ENCODE measurements around the gene PLCB1. TPM values are rescaled to one million over a fixed set of nuclear protein-coding genes. Genes with fewer than 3 reads are reported as not detected.

The PLCB1 gene
- polyA plus RNA-seq, 6 donors from 2014 or later: 0.27 to 0.79 (median 0.54) TPM; not detected in 2

DNA sequence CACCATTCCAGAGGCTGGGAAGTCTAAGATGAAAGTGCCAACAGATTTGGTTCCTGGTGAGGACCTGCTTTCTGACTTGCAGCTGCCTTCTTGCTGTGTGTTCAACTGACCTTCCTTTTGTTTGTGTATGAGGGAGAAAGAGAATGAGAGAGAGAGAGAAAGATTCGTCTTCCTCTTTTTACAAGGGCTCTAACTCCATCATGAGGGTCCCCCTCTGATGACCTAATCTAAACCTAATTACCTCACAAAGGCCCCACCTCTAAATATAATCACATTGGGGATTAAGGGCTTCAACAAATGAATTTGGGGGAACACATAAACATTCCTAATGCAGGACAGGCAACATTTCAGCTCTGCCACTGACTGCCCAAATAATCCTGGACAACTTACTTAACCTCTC lies 130.7 kb downstream of the PLCB1 start:
- DNase-seq (no peak), ATAC-seq (ENCODE audit: low read depth in 2 of 2) (no peak)
- Mint-ChIP-seq H3K27ac (no peak overlapping the region), H3K27me3 (no peaks in the 10 kb centered on the region), H3K4me1 (no peaks in the 10 kb centered on the region), H3K9me3 (no peaks in the 10 kb centered on the region), H3K36me3 (no peaks in the 10 kb centered on the region), H3K4me3 (no peak overlapping the region)

DNA sequence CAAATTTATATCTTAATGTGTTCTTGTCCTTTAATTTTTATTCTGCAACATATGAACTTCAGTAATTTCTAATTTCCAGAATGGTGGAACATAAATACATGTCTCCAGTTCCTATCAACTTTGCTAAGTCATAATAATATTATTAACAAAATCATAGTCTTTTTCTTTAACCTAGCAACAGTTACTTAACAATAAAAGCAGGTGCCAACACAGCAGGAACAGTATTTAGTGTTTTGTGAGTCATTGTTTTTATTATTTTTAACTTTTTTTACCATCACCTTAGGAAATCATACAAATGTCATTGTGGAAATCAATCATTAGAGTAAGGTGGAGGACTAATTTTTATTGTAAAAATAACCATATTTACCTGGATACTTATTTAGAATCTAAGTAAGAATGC lies 133.5 kb downstream of the PLCB1 start:
- Mint-ChIP-seq H3K9me3 (peaks cover 0 to 3% (median 0%) of the 10 kb centered on the region in 7 donors), H3K4me1 (no peaks in the 10 kb centered on the region), H3K4me3 (no peak overlapping the region), H3K27ac (no peak overlapping the region), H3K36me3 (no peaks in the 10 kb centered on the region), H3K27me3 (no peaks in the 10 kb centered on the region)
- ATAC-seq (ENCODE audit: low read depth in 2 of 2): no peak
- DNase-seq: no peak

DNA sequence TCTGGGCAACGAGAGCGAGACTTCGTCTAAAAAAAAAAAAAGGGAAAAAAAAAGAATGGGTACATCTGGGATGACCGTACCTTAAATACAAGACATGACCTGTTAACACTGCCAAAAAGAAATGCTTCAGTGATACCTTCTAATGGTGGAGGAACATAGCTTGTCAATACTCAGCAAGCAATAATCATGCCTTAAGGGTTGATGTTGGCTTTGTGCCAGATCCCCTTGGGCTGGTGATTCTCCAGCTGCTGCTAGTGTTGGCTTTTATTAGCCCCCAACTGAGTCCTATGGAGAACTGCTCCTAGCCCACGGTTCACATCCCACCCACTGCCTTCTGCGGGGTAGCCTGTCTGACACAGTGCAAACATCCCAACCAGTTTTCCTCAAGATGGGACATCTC lies 134.9 kb downstream of the PLCB1 start:
- no peak overlapping the region for H3K4me3 Mint-ChIP-seq
- no peak overlapping the region for H3K27ac Mint-ChIP-seq
- H3K9me3 Mint-ChIP-seq: peaks cover 0 to 3% (median 0%) of the 10 kb centered on the region in 7 donors
- ATAC-seq (ENCODE audit: low read depth in 2 of 2) (no peak), DNase-seq (no peak)
- H3K36me3 Mint-ChIP-seq: no peaks in the 10 kb centered on the region
- no peaks in the 10 kb centered on the region for H3K4me1 Mint-ChIP-seq
- no peaks in the 10 kb centered on the region for H3K27me3 Mint-ChIP-seq

DNA sequence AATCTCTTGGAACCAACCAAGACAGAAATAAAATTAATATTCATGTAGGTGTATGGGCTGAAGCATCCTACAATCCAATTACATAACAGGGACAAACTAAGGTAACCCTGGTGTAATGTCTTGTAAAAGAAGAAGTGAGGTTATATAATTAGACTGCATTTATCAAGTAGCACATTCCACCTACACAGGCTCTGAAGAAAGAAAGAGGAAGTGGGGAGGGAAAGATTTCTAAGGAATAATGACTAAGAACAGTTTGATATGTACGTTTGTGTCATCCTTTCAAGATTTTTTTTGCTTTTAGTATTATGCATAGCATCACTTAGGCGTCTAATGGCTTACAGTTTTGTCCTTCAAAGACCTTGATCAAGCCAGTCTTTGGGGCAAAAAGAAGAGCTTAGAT lies 139.7 kb downstream of the PLCB1 start:
- Mint-ChIP-seq H3K36me3 (no peaks in the 10 kb centered on the region), H3K4me1 (no peaks in the 10 kb centered on the region), H3K27me3 (no peaks in the 10 kb centered on the region), H3K9me3 (peaks cover 0 to 3% (median 0%) of the 10 kb centered on the region in 7 donors), H3K27ac (no peak overlapping the region), H3K4me3 (no peak overlapping the region)
- ATAC-seq (ENCODE audit: low read depth in 2 of 2) (peak in 1 of 2 donors; percentile 21), DNase-seq (no peak)

DNA sequence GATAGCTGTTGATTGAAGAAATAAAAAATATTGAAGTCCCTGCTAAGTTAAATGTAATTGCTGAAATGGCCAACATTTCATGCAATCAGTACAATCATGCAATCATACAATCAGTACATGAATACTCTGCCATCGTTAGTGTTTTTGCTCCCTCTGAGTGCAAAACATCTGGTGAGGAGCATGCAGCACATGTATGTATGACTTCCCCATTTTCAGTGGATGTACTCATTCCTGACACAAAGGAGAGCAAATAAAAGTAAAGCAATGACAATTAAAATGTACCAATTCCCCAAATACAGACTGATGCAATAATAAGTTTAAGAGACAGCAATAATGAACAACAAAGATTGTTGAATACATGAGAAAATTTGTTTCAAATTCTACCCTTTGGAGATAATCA lies 140.7 kb downstream of the PLCB1 start:
- Mint-ChIP-seq H3K4me1 (no peaks in the 10 kb centered on the region), H3K4me3 (no peak overlapping the region), H3K27me3 (no peaks in the 10 kb centered on the region), H3K9me3 (peaks cover 0 to 3% (median 0%) of the 10 kb centered on the region in 7 donors), H3K27ac (no peak overlapping the region), H3K36me3 (no peaks in the 10 kb centered on the region)
- ATAC-seq (ENCODE audit: low read depth in 2 of 2) (no peak), DNase-seq (no peak)

DNA sequence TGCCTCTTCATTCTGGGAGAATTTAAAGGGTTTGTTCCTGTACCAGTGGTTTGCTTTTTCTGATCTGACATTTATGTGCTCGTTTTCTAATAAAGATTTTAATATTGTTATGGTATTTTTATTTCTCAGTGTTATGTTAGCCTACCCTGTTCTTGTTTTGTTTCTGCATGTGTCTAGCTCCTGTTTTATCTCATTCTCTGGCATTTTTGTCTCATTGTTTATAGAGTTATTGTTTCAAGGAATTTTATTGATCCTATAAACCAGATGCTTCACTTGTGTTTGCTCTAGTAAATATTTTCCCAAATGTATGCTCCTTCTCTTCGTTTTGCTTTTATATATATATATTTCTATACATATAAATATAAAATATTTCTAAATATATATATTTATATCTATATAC lies 152.8 kb downstream of the PLCB1 start:
- Mint-ChIP-seq H3K9me3 (no peaks in the 10 kb centered on the region), H3K4me1 (no peaks in the 10 kb centered on the region), H3K27me3 (no peaks in the 10 kb centered on the region), H3K36me3 (no peaks in the 10 kb centered on the region), H3K27ac (no peak overlapping the region), H3K4me3 (no peak overlapping the region)
- DNase-seq (no peak), ATAC-seq (ENCODE audit: low read depth in 2 of 2) (no peak)

DNA sequence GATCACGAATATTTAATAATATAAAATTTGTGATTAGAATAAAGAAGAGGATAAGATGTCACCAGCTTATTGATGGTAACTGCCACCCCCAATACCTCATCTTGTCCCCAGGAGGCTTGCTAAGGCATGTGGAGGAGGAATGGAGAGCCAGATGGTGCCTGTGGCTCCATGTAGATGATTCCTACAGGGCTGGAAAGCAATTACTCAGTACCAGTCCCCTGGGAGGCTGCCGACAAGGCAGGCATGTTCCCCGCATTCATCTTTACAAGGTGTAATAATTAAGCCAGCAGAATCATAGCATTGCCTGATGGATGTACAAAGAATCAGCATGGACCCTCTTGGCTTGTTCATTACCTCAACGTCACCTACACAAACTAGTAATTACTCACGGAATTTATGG lies 155.3 kb downstream of the PLCB1 start:
- Mint-ChIP-seq H3K9me3 (no peaks in the 10 kb centered on the region), H3K36me3 (no peaks in the 10 kb centered on the region), H3K4me1 (no peaks in the 10 kb centered on the region), H3K27me3 (no peaks in the 10 kb centered on the region), H3K4me3 (no peak overlapping the region), H3K27ac (no peak overlapping the region)
- no peak for ATAC-seq (ENCODE audit: low read depth in 2 of 2)
- DNase-seq: no peak

DNA sequence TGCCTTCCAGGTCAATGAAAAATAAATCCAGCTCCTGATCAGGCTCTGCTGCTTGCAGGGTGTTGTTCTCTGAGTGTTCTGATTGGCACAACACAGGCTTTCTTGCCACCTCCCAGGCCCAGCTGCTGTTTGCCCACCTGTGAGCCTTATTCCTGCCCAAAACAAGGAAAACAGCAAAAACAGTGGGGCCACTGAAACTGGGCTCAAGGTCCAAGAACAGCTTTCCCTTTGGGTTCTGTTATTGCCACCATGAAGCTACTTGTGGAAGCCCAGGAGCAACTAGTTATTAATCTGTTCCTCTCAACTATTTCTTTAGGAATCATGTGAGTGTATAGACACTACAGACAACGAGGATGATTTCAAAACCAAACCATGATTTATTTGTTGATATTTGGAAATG lies 159.1 kb downstream of the PLCB1 start:
- no peak for DNase-seq
- H3K9me3 Mint-ChIP-seq: no peaks in the 10 kb centered on the region
- no peaks in the 10 kb centered on the region for H3K4me1 Mint-ChIP-seq
- H3K4me3 Mint-ChIP-seq: no peak overlapping the region
- no peaks in the 10 kb centered on the region for H3K27me3 Mint-ChIP-seq
- H3K36me3 Mint-ChIP-seq: no peaks in the 10 kb centered on the region
- ATAC-seq (ENCODE audit: low read depth in 2 of 2): no peak
- H3K27ac Mint-ChIP-seq: no peak overlapping the region

DNA sequence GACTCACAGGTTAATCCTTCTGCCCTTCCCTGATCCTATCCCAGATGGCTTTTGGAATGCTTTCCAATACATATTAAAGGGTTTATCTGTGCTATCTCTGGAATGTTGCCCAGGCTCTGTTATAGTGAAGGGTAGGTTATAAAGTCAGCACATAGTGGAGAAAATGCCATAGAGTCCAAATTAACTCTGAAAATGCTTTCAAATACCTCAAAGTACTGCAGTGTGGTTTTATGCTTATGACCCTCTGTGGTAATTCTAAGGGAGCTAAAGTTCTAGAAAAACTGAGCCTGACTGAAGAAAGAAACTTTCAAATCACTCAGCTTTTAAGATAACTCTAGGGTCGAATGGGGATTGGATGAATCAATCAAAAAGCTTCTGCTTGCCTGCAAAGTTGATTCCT lies 159.8 kb downstream of the PLCB1 start:
- no peaks in the 10 kb centered on the region for H3K9me3 Mint-ChIP-seq
- ATAC-seq (ENCODE audit: low read depth in 2 of 2) (no peak), DNase-seq (no peak)
- H3K4me1 Mint-ChIP-seq: no peaks in the 10 kb centered on the region
- H3K36me3 Mint-ChIP-seq: no peaks in the 10 kb centered on the region
- H3K27me3 Mint-ChIP-seq: no peaks in the 10 kb centered on the region
- no peak overlapping the region for H3K27ac Mint-ChIP-seq
- H3K4me3 Mint-ChIP-seq: no peak overlapping the region

DNA sequence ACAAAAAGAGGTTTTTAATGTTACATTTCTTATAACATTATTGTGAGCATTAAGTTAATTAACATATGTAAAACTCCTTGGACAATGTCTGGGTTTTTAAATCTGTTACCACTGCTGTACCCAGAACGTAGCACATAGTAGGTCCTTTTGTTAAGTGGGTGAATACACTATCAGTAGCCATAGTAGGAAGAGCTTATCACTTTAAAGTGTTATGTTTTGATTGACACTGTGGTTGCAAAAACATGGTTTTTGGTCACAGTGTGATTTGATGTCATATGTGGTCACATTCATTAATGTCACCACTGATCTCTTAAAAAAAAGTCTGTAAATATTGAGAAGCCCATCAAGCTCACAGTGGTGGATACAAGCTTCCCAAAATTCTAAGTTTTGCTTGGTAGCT lies 160.7 kb downstream of the PLCB1 start:
- Mint-ChIP-seq H3K36me3 (no peaks in the 10 kb centered on the region), H3K4me3 (no peak overlapping the region), H3K9me3 (no peaks in the 10 kb centered on the region), H3K27me3 (no peaks in the 10 kb centered on the region), H3K27ac (no peak overlapping the region), H3K4me1 (no peaks in the 10 kb centered on the region)
- no peak for DNase-seq
- no peak for ATAC-seq (ENCODE audit: low read depth in 2 of 2)

DNA sequence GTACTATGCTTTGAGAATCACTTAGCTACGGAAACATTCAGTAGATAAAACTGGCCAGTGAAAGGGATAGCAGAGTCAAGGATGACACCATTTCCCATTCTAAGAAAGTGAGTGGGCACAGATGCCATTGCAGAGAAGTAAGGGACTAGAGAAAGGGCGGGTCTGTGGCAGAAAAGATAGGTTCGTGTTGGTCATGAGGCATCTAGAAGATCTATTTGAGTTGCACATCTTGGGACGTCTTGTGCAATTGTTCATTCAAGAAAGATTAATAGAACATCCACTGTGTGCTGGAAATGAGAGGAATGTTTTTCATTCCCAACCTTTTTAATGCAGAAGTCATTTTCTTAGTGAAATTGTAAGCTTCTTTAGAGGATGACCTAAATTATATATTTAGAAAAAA lies 161.7 kb downstream of the PLCB1 start:
- Mint-ChIP-seq H3K4me3 (no peak overlapping the region), H3K9me3 (no peaks in the 10 kb centered on the region), H3K4me1 (no peaks in the 10 kb centered on the region), H3K27ac (no peak overlapping the region), H3K36me3 (no peaks in the 10 kb centered on the region), H3K27me3 (no peaks in the 10 kb centered on the region)
- ATAC-seq (ENCODE audit: low read depth in 2 of 2) (no peak), DNase-seq (no peak)

DNA sequence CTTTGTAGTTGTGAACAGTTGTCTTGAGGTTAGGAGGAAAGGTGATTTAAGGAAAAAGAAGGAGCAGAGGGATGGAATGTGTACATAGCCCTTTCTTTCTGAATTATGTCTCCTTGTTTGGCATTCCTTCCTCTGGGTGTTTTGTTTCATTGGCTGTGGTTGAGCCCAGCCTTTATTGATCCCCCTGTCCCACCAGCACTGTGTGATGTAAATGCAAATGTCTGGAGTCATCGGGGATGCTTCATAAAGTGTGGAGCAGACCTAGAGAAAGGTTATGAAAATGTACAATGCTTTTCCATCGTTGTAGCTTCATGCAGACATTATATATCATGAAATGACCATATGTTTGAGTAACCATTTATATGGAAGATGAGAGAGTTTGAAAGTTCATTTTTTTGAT lies 164.5 kb downstream of the PLCB1 start:
- H3K4me3 Mint-ChIP-seq: no peak overlapping the region
- no peak overlapping the region for H3K27ac Mint-ChIP-seq
- DNase-seq (no peak), ATAC-seq (ENCODE audit: low read depth in 2 of 2) (no peak)
- H3K27me3 Mint-ChIP-seq: no peaks in the 10 kb centered on the region
- peaks cover 0 to 1% (median 0%) of the 10 kb centered on the region in 7 donors for H3K9me3 Mint-ChIP-seq
- H3K4me1 Mint-ChIP-seq: no peaks in the 10 kb centered on the region
- H3K36me3 Mint-ChIP-seq: no peaks in the 10 kb centered on the region

DNA sequence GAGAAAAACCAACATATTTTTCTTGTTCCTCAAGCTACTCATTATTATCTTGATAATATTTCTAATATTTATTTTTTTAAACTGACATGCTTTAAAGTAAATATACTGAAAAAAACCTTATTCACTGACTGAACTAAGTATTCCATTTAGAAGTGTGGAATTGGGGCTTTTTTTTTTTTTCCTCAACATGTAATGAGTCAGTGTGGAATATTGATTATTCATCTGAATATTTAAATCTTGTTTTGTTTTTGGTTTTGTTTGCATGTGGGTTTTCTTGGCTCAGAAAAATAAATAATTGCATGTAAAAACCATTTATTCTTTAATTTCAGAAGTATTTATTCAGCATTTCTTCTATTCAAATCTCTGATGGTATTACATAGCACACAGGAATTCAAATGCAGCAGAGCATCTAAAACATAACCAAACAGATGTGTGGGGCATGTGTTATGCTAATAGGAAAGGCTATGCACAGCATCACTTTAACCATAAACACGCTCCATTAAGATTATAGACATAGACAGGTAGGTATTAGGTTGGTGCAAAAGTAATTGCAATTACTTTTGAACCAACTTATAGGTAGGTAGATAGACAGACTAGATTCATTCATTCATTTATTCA lies 166.5 kb downstream of the PLCB1 start:
- Mint-ChIP-seq H3K27ac (no peak overlapping the region), H3K9me3 (peaks cover 0 to 1% (median 0%) of the 10 kb centered on the region in 7 donors), H3K36me3 (no peaks in the 10 kb centered on the region), H3K27me3 (no peaks in the 10 kb centered on the region), H3K4me1 (no peaks in the 10 kb centered on the region), H3K4me3 (no peak overlapping the region)
- DNase-seq (no peak), ATAC-seq (ENCODE audit: low read depth in 2 of 2) (no peak)

DNA sequence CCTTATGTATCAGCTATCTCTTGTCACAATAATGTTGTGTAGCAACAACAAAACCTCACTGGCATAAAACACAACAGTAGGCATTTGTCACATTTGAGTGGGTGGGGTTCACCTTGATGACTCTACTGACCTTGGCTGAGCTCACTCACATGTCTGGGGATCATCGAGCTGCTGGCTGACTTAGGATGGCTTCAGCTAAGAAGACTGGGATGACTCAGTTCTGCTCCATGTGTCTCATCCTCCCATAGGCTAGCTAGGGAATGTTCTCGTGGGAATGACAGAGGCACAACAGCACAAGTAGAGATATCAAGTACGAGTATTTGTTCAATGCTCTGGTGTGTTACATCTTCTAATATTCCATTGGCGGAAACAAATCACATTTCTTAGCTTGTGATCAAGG lies 167.9 kb downstream of the PLCB1 start:
- H3K27ac Mint-ChIP-seq: no peak overlapping the region
- H3K4me3 Mint-ChIP-seq: peak overlapping the region in 1 of 8 donors; percentile 17
- H3K9me3 Mint-ChIP-seq: peaks cover 0 to 1% (median 0%) of the 10 kb centered on the region in 7 donors
- H3K36me3 Mint-ChIP-seq: no peaks in the 10 kb centered on the region
- H3K27me3 Mint-ChIP-seq: no peaks in the 10 kb centered on the region
- DNase-seq (no peak), ATAC-seq (ENCODE audit: low read depth in 2 of 2) (no peak)
- H3K4me1 Mint-ChIP-seq: no peaks in the 10 kb centered on the region

DNA sequence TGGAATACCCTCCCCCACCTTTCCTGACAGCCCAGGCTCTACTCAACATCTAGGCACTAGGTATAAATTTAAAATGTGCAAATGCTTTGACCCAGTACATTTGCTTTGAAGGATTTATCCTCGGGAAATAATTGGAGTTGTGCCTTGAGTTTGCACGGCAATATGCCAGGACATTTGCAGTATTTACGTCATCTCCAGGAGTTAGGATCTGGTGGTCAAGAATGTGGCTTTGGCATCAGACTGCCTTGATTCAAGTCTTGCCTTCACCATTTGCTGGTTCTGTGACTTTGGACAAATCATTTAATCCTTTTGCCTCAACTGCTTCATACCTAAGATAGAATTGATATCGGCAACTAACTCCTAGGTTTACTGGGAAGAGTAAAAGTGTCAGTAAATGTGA lies 169.6 kb downstream of the PLCB1 start:
- H3K27me3 Mint-ChIP-seq: no peaks in the 10 kb centered on the region
- ATAC-seq (ENCODE audit: low read depth in 2 of 2) (no peak), DNase-seq (no peak)
- peak overlapping the region in 1 of 8 donors; percentile 29 for H3K4me3 Mint-ChIP-seq
- H3K4me1 Mint-ChIP-seq: no peaks in the 10 kb centered on the region
- H3K36me3 Mint-ChIP-seq: no peaks in the 10 kb centered on the region
- peaks cover 0 to 1% (median 0%) of the 10 kb centered on the region in 7 donors for H3K9me3 Mint-ChIP-seq
- no peak overlapping the region for H3K27ac Mint-ChIP-seq
